BE2C (cell line): ENCODE data around the gene DENND1A.

Source experiments
- DNase-seq: peaks from one replicate; pipeline ENCODE4 v3.0.0-alpha.2; 2020
- H3K27me3 ChIP-seq: fragments of 250-450 bp; sonication (Bioruptor Pico); 2 replicates; pipeline ENCODE4 v1.5.1; 2020; ENCODE audit warnings: mild to moderate bottlenecking
- H3K36me3 ChIP-seq: fragments of 250-450 bp; sonication (Bioruptor Pico); 2 replicates; pipeline ENCODE4 v1.5.1; 2020; ENCODE audit warnings: mild to moderate bottlenecking
- H3K4me1 ChIP-seq: fragments of 250-450 bp; sonication (Bioruptor Pico); 2 replicates; pipeline ENCODE4 v1.5.1; 2020
- H3K4me3 ChIP-seq: 2 replicates; pipeline ENCODE4 v1.5.1; 2011; ENCODE audit warnings: low read depth, low read length
- H3K9me3 ChIP-seq: fragments of 250-450 bp; sonication (Bioruptor Pico); 2 replicates; pipeline ENCODE4 v1.5.1; 2020
- TF ChIP-seq, protein P1 (sequence below): IDR thresholded peaks from 2 replicates; pipeline ENCODE4 v1.5.1; 2012; ENCODE audit warnings: mild to moderate bottlenecking, low read depth, low read length

Gene DENND1A

GRCh38 chr9:123716339-123716945, 213.5 kb downstream of the DENND1A start:
- DNase-seq, result no peak
- Histone ChIP-seq H3K27me3 (no peaks in the 10 kb centered on the region; the same call in 1 of the 2 replicates), H3K36me3 (no peaks in the 10 kb centered on the region), H3K4me3 (no peak overlapping the region), H3K9me3 (no peaks in the 10 kb centered on the region), H3K4me1 (peaks cover 18% of the 10 kb centered on the region)
- TF ChIP-seq, protein P1, sequence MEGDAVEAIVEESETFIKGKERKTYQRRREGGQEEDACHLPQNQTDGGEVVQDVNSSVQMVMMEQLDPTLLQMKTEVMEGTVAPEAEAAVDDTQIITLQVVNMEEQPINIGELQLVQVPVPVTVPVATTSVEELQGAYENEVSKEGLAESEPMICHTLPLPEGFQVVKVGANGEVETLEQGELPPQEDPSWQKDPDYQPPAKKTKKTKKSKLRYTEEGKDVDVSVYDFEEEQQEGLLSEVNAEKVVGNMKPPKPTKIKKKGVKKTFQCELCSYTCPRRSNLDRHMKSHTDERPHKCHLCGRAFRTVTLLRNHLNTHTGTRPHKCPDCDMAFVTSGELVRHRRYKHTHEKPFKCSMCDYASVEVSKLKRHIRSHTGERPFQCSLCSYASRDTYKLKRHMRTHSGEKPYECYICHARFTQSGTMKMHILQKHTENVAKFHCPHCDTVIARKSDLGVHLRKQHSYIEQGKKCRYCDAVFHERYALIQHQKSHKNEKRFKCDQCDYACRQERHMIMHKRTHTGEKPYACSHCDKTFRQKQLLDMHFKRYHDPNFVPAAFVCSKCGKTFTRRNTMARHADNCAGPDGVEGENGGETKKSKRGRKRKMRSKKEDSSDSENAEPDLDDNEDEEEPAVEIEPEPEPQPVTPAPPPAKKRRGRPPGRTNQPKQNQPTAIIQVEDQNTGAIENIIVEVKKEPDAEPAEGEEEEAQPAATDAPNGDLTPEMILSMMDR, result no peak

DNA sequence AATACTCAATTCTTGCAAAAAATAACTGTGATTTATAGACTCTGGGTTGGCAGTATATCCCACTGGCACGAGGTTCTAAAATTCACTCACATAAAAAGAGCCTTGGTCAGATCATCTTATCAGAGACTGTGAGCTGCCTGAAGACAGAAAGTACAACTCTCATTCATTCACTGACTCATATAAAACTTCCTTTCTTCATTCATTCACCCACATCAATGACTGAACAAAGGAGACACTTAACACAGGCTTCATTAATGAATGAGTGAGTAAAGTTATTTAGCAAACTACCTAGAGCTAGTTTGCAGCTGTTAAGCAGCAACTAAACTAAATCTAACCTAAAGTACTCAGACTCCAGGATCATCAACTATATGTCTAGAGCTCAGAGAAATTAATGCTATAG, 214.7 kb downstream of the DENND1A start:
- no peak for DNase-seq
- H3K36me3 ChIP-seq, result no peaks in the 10 kb centered on the region
- H3K4me3 ChIP-seq, result no peak overlapping the region
- no peaks in the 10 kb centered on the region for H3K9me3 ChIP-seq
- TF ChIP-seq, protein P1, result no peak
- no peaks in the 10 kb centered on the region; the same call in 1 of the 2 replicates for H3K27me3 ChIP-seq
- H3K4me1 ChIP-seq, result peaks cover 15% of the 10 kb centered on the region

DNA sequence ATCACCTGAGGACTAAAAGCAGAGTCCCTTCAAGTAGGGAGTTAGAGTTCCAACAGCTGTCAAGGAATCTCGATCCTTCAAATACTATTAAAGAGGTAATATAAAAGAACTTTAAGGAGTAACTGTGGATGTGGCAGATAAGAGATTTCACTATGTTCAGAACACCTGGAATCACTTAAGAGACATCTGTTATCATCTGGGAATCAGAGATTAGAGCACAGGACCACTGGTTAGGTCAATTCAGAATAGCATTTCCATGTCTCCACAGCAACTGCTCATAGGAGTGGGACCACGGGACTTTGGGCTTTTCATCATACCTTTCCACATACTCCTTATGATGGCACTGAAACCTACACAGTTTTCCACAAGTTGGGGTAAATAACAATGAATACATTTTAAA, 216.6 kb downstream of the DENND1A start:
- Histone ChIP-seq H3K27me3 (no peaks in the 10 kb centered on the region; the same call in 1 of the 2 replicates), H3K4me3 (no peak overlapping the region), H3K4me1 (peaks cover 15% of the 10 kb centered on the region), H3K36me3 (no peaks in the 10 kb centered on the region), H3K9me3 (no peaks in the 10 kb centered on the region)
- no peak for DNase-seq
- TF ChIP-seq, protein P1, result no peak

GRCh38 chr9:123712399-123712798, 217.5 kb downstream of the DENND1A start:
- TF ChIP-seq, protein P1, result no peak
- no peak for DNase-seq
- Histone ChIP-seq H3K36me3 (no peaks in the 10 kb centered on the region), H3K4me1 (peaks cover 15% of the 10 kb centered on the region), H3K9me3 (no peaks in the 10 kb centered on the region), H3K4me3 (no peak overlapping the region), H3K27me3 (no peaks in the 10 kb centered on the region; the same call in 1 of the 2 replicates)

DNA sequence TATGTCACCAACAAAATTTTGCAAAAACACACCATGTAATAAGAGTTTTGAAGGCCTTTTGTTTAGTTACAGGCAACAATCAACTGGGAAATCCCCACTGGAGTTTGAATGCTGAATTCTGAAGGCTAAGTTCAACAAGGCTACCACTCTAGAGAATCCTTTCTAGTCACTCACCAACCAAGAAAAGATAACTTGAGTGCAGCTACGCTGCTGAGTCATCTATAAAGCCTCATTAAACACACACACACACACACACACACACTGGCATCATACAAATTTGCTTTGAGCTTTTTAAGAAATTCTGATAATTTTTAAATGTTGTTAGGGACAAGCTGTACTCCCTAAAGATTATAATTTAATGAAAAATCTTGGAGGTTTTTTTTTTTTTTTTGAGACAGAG, 219.6 kb downstream of the DENND1A start:
- DNase-seq, result no peak
- Histone ChIP-seq H3K9me3 (no peaks in the 10 kb centered on the region), H3K27me3 (no peaks in the 10 kb centered on the region; the same call in 1 of the 2 replicates), H3K4me1 (peaks cover 4% of the 10 kb centered on the region), H3K36me3 (no peaks in the 10 kb centered on the region), H3K4me3 (no peak overlapping the region)
- TF ChIP-seq, protein P1, result no peak

GRCh38 chr9:123702483-123702882, 227.4 kb downstream of the DENND1A start:
- TF ChIP-seq, protein P1, result no peak
- no peaks in the 10 kb centered on the region for H3K27me3 ChIP-seq
- no peaks in the 10 kb centered on the region for H3K36me3 ChIP-seq
- no peaks in the 10 kb centered on the region for H3K4me1 ChIP-seq
- DNase-seq, result no peak
- no peak overlapping the region for H3K4me3 ChIP-seq
- H3K9me3 ChIP-seq, result no peaks in the 10 kb centered on the region
